ENCODE measurements around the gene IMMP2L.

- TF ChIP-seq CTCF (conservative IDR thresholded peaks at IDR 0.05; ENCODE audit: low read depth, low read length) (no peak), EZH2 (IDR thresholded peaks at IDR 0.05; ENCODE audit: low read length, unreplicated experiment) (no peak)
Observed at GRCh38 chr7:110880971-110881370, 681.3 kb downstream of the IMMP2L start.
